Measurements from ENCODE around the gene IMMP2L. TPM values are rescaled to one million over a fixed set of nuclear protein-coding genes. Genes with fewer than 3 reads are reported as not detected.

IMMP2L gene
- total and polyA plus RNA-seq, 2 donors (not counting 3 experiments of a cell fraction or from before 2014, with no cell fraction given), result 9.9 to 11.8 TPM

DNA sequence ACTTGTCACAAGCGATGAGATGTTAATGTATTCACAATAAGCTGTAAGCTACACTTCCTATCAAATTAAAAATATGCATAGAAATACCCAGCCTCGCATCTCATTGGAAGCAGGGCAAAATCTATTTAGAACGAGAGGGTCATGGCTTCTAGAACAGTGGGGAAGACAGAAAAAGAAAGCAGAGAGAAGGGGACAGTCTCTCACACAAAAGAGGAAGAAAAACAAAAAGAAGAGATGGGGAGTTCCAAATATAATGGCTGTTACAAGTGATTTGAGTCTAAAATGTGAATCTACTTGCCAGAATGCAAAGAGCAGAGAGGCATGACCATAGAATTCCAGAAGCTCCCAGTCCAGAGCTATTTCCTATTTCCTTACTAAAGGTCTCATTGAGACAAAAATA, 457.6 kb downstream of the IMMP2L start:
- dilution Hi-C loops (cut with MboI; ENCODE audit: extremely low pct_ligation_motif_present, low sequenced_read_pairs) (no loop called here), intact Hi-C loops (cut with micrococcal nuclease) (no loop called here)
- ChIA-PET POLR2A (no interaction called here), CTCF (interaction anchor here (1.1 kb wide), 1 partner anchor 22 kb away, joined by 3 read pairs; no protein-coding TSS in a partner anchor)
- Histone ChIP-seq H3K36me3 (ENCODE audit: control insufficient read depth in 2 of 2, extremely low read depth in 1 of 2, insufficient read depth in 2 of 2, low read length in 2 of 2) (no peaks in the 10 kb centered on the region), H3K9ac (replicated peaks; ENCODE audit: extremely low read depth, insufficient read depth, low read length) (no peak overlapping the region), H3K9me3 (replicated peaks; ENCODE audit: control insufficient read depth, insufficient read depth, low read length) (no peaks in the 10 kb centered on the region), H3K4me2 (ENCODE audit: insufficient read depth, low read length) (no peak overlapping the region), H3K27me3 (ENCODE audit: control insufficient read depth in 2 of 2, insufficient read depth in 2 of 2, low read length in 2 of 2) (no peaks in the 10 kb centered on the region), H2AFZ (ENCODE audit: low read depth, low read length) (no peak overlapping the region), H3K79me2 (ENCODE audit: control insufficient read depth, insufficient read depth, low read length) (no peaks in the 10 kb centered on the region), H3K4me1 (ENCODE audit: control insufficient read depth, extremely low read depth, insufficient read depth, low read length) (no peaks in the 10 kb centered on the region), H4K20me1 (replicated peaks; ENCODE audit: control insufficient read depth, extremely low read depth, insufficient read depth, low read length) (no peaks in the 10 kb centered on the region), H3K4me3 (replicated peaks in 1 of 3; ENCODE audit: insufficient read depth in 1 of 3, low read depth in 1 of 3, low read length in 3 of 3) (no peak overlapping the region), H3K27ac (ENCODE audit: insufficient read depth, low read depth, low read length) (no peak overlapping the region), H3K9me1 (replicated peaks; ENCODE audit: control insufficient read depth, extremely low read depth, insufficient read depth, low read length) (no peaks in the 10 kb centered on the region)
- BruUV-seq (replicated peaks), result no TSS peak
- no peak for DNase-seq (ENCODE audit: low read depth, low spot score)
- no peak for FAIRE-seq
- TF ChIP-seq MYC (IDR thresholded peaks at IDR 0.05; ENCODE audit: low read depth, low read length) (no peak), JUN (IDR thresholded peaks at IDR 0.05; ENCODE audit: borderline replicate concordance, insufficient read depth, insufficient read length, low read depth) (no peak), EZH2 (IDR thresholded peaks at IDR 0.05; ENCODE audit: borderline replicate concordance, low read depth, low read length, severe bottlenecking) (no peak), POLR2AphosphoS5 (IDR thresholded peaks at IDR 0.05; ENCODE audit: insufficient read depth, low read depth, low read length) (no peak), POLR2A (IDR thresholded peaks at IDR 0.05; ENCODE audit: low read depth, low read length) (no peak), GATA2 (IDR thresholded peaks at IDR 0.05; ENCODE audit: insufficient read depth, insufficient read length, low read depth, low read length) (no peak), FOS (IDR thresholded peaks at IDR 0.05; ENCODE audit: borderline replicate concordance, insufficient read depth, low read length) (no peak)
- TF ChIP-seq, protein P1, sequence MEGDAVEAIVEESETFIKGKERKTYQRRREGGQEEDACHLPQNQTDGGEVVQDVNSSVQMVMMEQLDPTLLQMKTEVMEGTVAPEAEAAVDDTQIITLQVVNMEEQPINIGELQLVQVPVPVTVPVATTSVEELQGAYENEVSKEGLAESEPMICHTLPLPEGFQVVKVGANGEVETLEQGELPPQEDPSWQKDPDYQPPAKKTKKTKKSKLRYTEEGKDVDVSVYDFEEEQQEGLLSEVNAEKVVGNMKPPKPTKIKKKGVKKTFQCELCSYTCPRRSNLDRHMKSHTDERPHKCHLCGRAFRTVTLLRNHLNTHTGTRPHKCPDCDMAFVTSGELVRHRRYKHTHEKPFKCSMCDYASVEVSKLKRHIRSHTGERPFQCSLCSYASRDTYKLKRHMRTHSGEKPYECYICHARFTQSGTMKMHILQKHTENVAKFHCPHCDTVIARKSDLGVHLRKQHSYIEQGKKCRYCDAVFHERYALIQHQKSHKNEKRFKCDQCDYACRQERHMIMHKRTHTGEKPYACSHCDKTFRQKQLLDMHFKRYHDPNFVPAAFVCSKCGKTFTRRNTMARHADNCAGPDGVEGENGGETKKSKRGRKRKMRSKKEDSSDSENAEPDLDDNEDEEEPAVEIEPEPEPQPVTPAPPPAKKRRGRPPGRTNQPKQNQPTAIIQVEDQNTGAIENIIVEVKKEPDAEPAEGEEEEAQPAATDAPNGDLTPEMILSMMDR (IDR thresholded peaks at IDR 0.05; ENCODE audit: extremely low read depth in 1 of 2, insufficient read depth in 1 of 2, low read depth in 1 of 2, low read length in 2 of 2), result no peak
- TF ChIP-seq, protein P2, sequence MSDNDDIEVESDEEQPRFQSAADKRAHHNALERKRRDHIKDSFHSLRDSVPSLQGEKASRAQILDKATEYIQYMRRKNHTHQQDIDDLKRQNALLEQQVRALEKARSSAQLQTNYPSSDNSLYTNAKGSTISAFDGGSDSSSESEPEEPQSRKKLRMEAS (IDR thresholded peaks at IDR 0.05; ENCODE audit: insufficient read depth, insufficient read length), result no peak
